ENCODE measurements around the gene BAIAP3. TPM values are rescaled to one million over a fixed set of nuclear protein-coding genes. Genes with fewer than 3 reads are reported as not detected.

The BAIAP3 gene
- total RNA-seq, 1 donor from 2014 or later = 6.9 TPM

DNA sequence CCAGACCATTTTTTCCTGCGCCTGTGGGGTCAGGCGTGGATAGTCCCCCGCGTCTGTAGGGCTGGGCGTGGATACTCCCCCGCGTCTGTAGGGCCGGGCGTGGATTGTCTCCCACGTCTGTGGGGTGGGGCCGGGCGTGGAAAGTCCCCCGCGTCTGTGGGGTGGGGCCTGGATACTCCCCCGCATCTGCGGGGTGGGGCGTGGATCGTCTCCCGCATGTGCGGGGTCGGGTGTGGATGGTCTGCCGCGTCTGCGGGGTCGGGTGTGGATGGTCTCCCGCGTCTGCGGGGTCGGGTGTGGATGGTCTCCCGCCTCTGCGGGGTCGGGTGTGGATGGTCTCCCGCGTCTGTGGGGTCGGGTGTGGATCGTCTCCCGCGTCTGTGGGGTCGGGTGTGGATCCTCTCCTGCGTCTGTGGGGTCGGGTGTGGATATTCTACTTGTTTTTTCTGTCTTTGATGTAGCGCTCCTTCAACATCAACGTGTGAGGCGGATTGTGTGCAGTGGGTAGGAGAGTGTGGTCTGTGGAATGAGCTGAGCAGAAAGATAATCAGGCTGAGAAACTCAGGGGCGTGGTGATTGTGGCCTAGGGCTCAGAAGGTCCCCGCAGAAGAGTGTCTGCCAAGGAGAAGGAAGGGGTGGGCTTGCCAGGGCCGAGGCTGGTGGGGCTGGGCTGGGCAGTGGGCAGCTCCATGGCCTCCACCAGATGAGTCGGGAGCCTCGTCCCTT is 21.5 kb downstream of the BAIAP3 start:
- Mint-ChIP-seq H3K27me3 (no peaks in the 10 kb centered on the region), H3K9me3 (no peaks in the 10 kb centered on the region), H3K27ac (no peak overlapping the region), H3K4me3 (no peak overlapping the region), H3K36me3 (no peaks in the 10 kb centered on the region), H3K4me1 (ENCODE audit: unreplicated experiment) (peaks cover 12% of the 10 kb centered on the region)
- no peak for DNase-seq (ENCODE audit: extremely low spot score, unreplicated experiment)
- TF ChIP-seq CTCF (conservative IDR thresholded peaks at IDR 0.05) = no peak

DNA sequence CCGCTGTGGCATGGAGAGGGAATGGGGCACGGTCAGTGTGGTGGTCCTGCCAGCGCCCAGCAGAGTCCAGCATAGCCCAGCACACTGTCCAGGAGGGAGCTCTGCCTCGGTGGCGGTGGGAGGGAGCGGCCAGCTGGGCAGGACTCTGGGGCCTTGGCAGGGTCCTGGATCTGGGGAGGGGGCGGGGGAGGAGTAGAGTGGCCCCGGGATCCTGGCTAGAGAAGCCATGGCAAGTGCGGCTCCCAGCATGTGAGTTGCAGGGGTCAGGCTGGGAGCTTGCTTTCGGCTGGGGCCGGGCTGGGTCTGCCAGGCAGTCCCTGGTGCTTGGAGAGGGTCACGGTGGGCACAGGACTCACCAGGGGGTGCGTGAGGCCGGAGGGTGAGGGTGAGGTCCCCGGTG is 22.1 kb downstream of the BAIAP3 start:
- TF ChIP-seq CTCF (conservative IDR thresholded peaks at IDR 0.05) = no peak
- H3K9me3 Mint-ChIP-seq = no peaks in the 10 kb centered on the region
- no peaks in the 10 kb centered on the region for H3K36me3 Mint-ChIP-seq
- H3K27me3 Mint-ChIP-seq = no peaks in the 10 kb centered on the region
- H3K4me3 Mint-ChIP-seq = no peak overlapping the region
- no peak for DNase-seq (ENCODE audit: extremely low spot score, unreplicated experiment)
- peaks cover 12% of the 10 kb centered on the region for H3K4me1 Mint-ChIP-seq (ENCODE audit: unreplicated experiment)
- H3K27ac Mint-ChIP-seq = no peak overlapping the region

DNA sequence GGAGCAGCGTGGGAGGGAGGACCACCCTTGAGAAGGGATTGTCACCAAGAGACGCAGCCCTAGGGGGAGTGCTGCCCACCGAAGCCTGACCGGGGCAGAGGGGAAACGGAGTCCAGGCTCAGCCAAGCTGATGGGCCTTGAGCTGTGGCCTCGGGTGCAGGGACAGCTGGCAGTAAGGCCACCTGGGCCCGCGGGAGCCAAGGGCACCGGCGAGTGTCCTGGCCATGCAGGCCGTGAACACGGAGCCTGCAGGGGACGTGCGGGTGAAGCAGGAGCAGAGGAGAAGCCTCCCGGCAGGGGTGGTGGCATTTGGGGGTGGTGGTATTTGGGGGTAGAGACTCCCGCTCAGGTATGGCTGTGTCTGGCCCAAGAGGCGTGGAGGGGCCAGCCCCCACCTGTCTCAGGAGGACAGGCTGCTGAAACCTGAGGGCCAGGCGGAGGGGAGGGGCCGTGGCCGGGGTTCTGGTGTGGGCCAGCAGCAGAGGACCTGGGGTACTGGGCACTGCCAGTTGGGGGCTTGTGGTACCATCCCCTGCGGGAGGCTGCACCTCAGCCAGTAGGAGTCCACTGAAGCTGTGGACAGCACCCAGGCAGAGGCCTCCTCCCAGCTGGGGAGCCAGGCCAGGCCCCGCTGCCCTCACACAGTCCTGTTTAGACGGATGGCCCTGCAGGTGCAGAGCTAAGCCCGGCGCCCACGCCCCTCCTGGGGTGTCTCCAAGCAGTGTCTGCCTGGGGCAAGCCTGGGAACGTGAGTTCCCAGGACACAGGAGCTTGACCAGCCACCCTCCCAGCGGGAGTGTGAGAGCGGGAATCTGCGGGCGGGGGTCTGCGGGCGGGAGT is 22.8 kb downstream of the BAIAP3 start:
- Mint-ChIP-seq H3K27me3 (no peaks in the 10 kb centered on the region), H3K36me3 (no peaks in the 10 kb centered on the region), H3K4me1 (ENCODE audit: unreplicated experiment) (peaks cover 12% of the 10 kb centered on the region)

GRCh38 chr16:1357906-1358566 is 24.6 kb downstream of the BAIAP3 start:
- DNase-seq (ENCODE audit: extremely low spot score, unreplicated experiment) = no peak
- Mint-ChIP-seq H3K9me3 (no peaks in the 10 kb centered on the region), H3K27ac (peak overlapping the region; percentile 66), H3K36me3 (no peaks in the 10 kb centered on the region), H3K4me1 (ENCODE audit: unreplicated experiment) (peaks cover 7% of the 10 kb centered on the region), H3K27me3 (no peaks in the 10 kb centered on the region), H3K4me3 (no peak overlapping the region)
- TF ChIP-seq CTCF (conservative IDR thresholded peaks at IDR 0.05) = no peak

More for the DNA sequence above, 22.8 kb downstream of the BAIAP3 start:
- H3K27ac Mint-ChIP-seq = no peak overlapping the region
- H3K9me3 Mint-ChIP-seq = no peaks in the 10 kb centered on the region
- no peak for DNase-seq (ENCODE audit: extremely low spot score, unreplicated experiment)
- H3K4me3 Mint-ChIP-seq = no peak overlapping the region
- TF ChIP-seq CTCF (conservative IDR thresholded peaks at IDR 0.05) = no peak

- no peak overlapping the region for H3K4me3 Mint-ChIP-seq
- H3K9me3 Mint-ChIP-seq = no peaks in the 10 kb centered on the region
- no peak overlapping the region for H3K27ac Mint-ChIP-seq
- H3K27me3 Mint-ChIP-seq = no peaks in the 10 kb centered on the region
- H3K36me3 Mint-ChIP-seq = peaks cover 3% of the 10 kb centered on the region
- no peaks in the 10 kb centered on the region for H3K4me1 Mint-ChIP-seq (ENCODE audit: unreplicated experiment)
- no peak for TF ChIP-seq CTCF (conservative IDR thresholded peaks at IDR 0.05)
- DNase-seq (ENCODE audit: extremely low spot score, unreplicated experiment) = no peak
Measured at GRCh38 chr16:1361685-1362360, 28.4 kb downstream of the BAIAP3 start.
